Measurements from ENCODE around the gene KRT40. TPM values are rescaled to one million over a fixed set of nuclear protein-coding genes. Genes with fewer than 3 reads are reported as not detected.
A peak's percentile ranks its signal among the peaks of the same experiment; 100 is the strongest.

The KRT40 gene
- polyA plus RNA-seq, 4 donors, result 0.10 to 0.45 (median 0.12) TPM; not detected in 1

DNA sequence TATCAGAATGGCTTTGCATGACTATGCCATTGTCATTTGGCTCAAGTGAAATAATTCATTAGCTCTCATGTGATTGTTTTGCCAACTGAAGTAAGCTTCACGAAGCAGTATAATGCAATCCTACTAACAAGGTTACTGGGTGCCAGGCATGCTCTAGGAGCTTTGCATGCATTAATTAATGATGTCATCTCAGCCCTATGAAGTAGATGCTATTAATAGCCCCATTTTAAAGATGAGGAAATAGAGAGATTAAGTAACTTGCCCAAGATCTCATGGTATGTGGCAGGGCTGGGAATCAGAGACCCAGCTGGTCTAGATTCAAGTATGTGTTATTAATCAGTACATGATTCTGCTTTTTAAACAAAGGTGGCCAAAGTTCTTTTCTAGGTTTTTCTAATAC is 31.5 kb downstream of the KRT40 start:
- Histone ChIP-seq H3K27ac (ENCODE audit: low read depth in 1 of 3, low read length in 2 of 3) (no peak overlapping the region), H3K36me3 (ENCODE audit: control insufficient read depth in 3 of 3, insufficient read depth in 2 of 3, low read depth in 1 of 3, low read length in 3 of 3) (no peaks in the 10 kb centered on the region), H3K27me3 (ENCODE audit: control insufficient read depth in 3 of 3, insufficient read depth in 3 of 3, low read length in 3 of 3) (no peaks in the 10 kb centered on the region), H3K9me3 (ENCODE audit: control insufficient read depth in 2 of 2, insufficient read depth in 1 of 2, low read depth in 1 of 2, low read length in 1 of 2) (no peaks in the 10 kb centered on the region), H3K4me3 (ENCODE audit: low read depth in 1 of 3, low read length in 3 of 3) (no peak overlapping the region), H3K4me1 (ENCODE audit: control insufficient read depth in 3 of 3, insufficient read depth in 2 of 3, low read depth in 1 of 3, low read length in 2 of 3) (no peaks in the 10 kb centered on the region)
- FAIRE-seq (no peak), DNase-seq (no peak)
- 66 to 80% (median 76%) methylated on average over 1 of the region's 1 CpG for WGBS, 3 donors

- Histone ChIP-seq H3K4me3 (ENCODE audit: low read depth in 1 of 3, low read length in 3 of 3) (no peak overlapping the region), H3K36me3 (ENCODE audit: control insufficient read depth in 3 of 3, insufficient read depth in 2 of 3, low read depth in 1 of 3, low read length in 3 of 3) (no peaks in the 10 kb centered on the region), H3K4me1 (ENCODE audit: control insufficient read depth in 3 of 3, insufficient read depth in 2 of 3, low read depth in 1 of 3, low read length in 2 of 3) (no peaks in the 10 kb centered on the region), H3K27me3 (ENCODE audit: control insufficient read depth in 3 of 3, insufficient read depth in 3 of 3, low read length in 3 of 3) (no peaks in the 10 kb centered on the region), H3K27ac (ENCODE audit: low read depth in 1 of 3, low read length in 2 of 3) (no peak overlapping the region), H3K9me3 (ENCODE audit: control insufficient read depth in 2 of 2, insufficient read depth in 1 of 2, low read depth in 1 of 2, low read length in 1 of 2) (no peaks in the 10 kb centered on the region)
- FAIRE-seq (no peak), DNase-seq (no peak)
- 88 to 97% (median 94%) methylated on average over 2 of the region's 2 CpGs for WGBS, 3 donors
These were observed 32.0 kb downstream of the KRT40 start for GRCh38 chr17:40952154-40952553.

- H3K36me3 ChIP-seq (ENCODE audit: control insufficient read depth in 3 of 3, insufficient read depth in 2 of 3, low read depth in 1 of 3, low read length in 3 of 3), result no peaks in the 10 kb centered on the region
These were observed 33.0 kb downstream of the KRT40 start for GRCh38 chr17:40951011-40951622.

DNA sequence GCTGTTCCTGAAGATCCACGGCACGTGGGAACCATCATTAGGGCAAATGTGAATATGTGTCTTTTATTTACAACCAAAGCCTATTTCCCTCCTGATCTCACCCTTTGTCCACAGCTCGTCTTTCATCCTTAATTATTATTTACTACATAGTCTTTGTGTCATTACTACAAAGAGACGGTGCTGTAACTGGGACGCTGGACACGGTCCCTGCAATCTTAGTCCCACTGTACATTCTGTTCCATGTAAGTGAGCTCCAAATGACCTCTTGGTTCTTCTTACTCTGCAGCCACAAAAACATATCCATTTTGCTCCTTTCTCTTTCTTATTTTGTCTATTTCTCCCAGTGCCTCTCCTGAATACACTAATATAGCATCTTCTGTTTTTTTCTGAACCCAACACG is 34.0 kb downstream of the KRT40 start:
- FAIRE-seq (no peak), DNase-seq (no peak)

More at GRCh38 chr17:40951011-40951622, 33.0 kb downstream of the KRT40 start:
- Histone ChIP-seq H3K9me3 (ENCODE audit: control insufficient read depth in 2 of 2, insufficient read depth in 1 of 2, low read depth in 1 of 2, low read length in 1 of 2) (no peaks in the 10 kb centered on the region), H3K4me3 (ENCODE audit: low read depth in 1 of 3, low read length in 3 of 3) (no peak overlapping the region), H3K4me1 (ENCODE audit: control insufficient read depth in 3 of 3, insufficient read depth in 2 of 3, low read depth in 1 of 3, low read length in 2 of 3) (no peaks in the 10 kb centered on the region), H3K27ac (ENCODE audit: low read depth in 1 of 3, low read length in 2 of 3) (no peak overlapping the region), H3K27me3 (ENCODE audit: control insufficient read depth in 3 of 3, insufficient read depth in 3 of 3, low read length in 3 of 3) (peaks cover 0 to 1% (median 0%) of the 10 kb centered on the region in 3 donors)
- WGBS, 3 donors, result 98 to 100% (median 100%) methylated on average over 2 of the region's 2 CpGs
- DNase-seq, result no peak
- no peak for FAIRE-seq

GRCh38 chr17:40949418-40949817 is 34.7 kb downstream of the KRT40 start:
- FAIRE-seq, result no peak
- DNase-seq, result peak; percentile 77 to 83

More for the DNA sequence above, 34.0 kb downstream of the KRT40 start:
- H3K4me1 ChIP-seq (ENCODE audit: control insufficient read depth in 3 of 3, insufficient read depth in 2 of 3, low read depth in 1 of 3, low read length in 2 of 3), result no peaks in the 10 kb centered on the region
- H3K36me3 ChIP-seq (ENCODE audit: control insufficient read depth in 3 of 3, insufficient read depth in 2 of 3, low read depth in 1 of 3, low read length in 3 of 3), result no peaks in the 10 kb centered on the region
- no peak overlapping the region for H3K27ac ChIP-seq (ENCODE audit: low read depth in 1 of 3, low read length in 2 of 3)
- WGBS, 3 donors, result 30 to 76% (median 48%) methylated on average over 7 of the region's 7 CpGs
- H3K27me3 ChIP-seq (ENCODE audit: control insufficient read depth in 3 of 3, insufficient read depth in 3 of 3, low read length in 3 of 3), result peaks cover 0 to 1% (median 0%) of the 10 kb centered on the region in 3 donors
- no peak overlapping the region for H3K4me3 ChIP-seq (ENCODE audit: low read depth in 1 of 3, low read length in 3 of 3)
- H3K9me3 ChIP-seq (ENCODE audit: control insufficient read depth in 2 of 2, insufficient read depth in 1 of 2, low read depth in 1 of 2, low read length in 1 of 2), result no peaks in the 10 kb centered on the region

DNA sequence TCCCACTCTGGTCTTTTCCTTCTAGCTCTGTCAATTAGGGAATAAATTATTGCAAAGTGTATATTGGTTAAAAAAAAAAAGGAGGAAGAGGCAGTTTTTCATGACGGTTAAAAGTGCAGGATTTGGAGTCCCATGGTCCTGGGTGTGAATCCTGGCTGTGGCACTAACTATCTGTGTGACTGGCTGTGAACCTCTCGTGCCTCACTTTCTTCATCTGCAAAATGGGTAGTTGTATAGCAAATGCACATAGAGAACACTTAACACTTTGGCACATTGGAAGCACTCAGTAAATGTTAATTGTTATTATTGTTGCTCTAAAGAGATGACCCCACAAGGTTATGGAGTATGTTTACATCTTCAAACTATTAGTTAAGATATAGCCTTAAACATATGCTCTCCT is 36.2 kb downstream of the KRT40 start:
- Histone ChIP-seq H3K27me3 (ENCODE audit: control insufficient read depth in 3 of 3, insufficient read depth in 3 of 3, low read length in 3 of 3) (peaks cover 0 to 3% (median 0%) of the 10 kb centered on the region in 3 donors), H3K27ac (ENCODE audit: low read depth in 1 of 3, low read length in 2 of 3) (no peak overlapping the region), H3K36me3 (ENCODE audit: control insufficient read depth in 3 of 3, insufficient read depth in 2 of 3, low read depth in 1 of 3, low read length in 3 of 3) (no peaks in the 10 kb centered on the region), H3K4me3 (ENCODE audit: low read depth in 1 of 3, low read length in 3 of 3) (no peak overlapping the region), H3K4me1 (ENCODE audit: control insufficient read depth in 3 of 3, insufficient read depth in 2 of 3, low read depth in 1 of 3, low read length in 2 of 3) (no peaks in the 10 kb centered on the region), H3K9me3 (ENCODE audit: control insufficient read depth in 2 of 2, insufficient read depth in 1 of 2, low read depth in 1 of 2, low read length in 1 of 2) (no peaks in the 10 kb centered on the region)
- DNase-seq, result no peak
- WGBS, 3 donors, result 77 to 92% (median 78%) methylated on average over 2 of the region's 2 CpGs
- no peak for FAIRE-seq

More at GRCh38 chr17:40949418-40949817, 34.7 kb downstream of the KRT40 start:
- H3K27me3 ChIP-seq (ENCODE audit: control insufficient read depth in 3 of 3, insufficient read depth in 3 of 3, low read length in 3 of 3), result peaks cover 0 to 1% (median 0%) of the 10 kb centered on the region in 3 donors
- WGBS, 3 donors, result 7 to 24% (median 15%) methylated on average over 10 of the region's 10 CpGs
- H3K9me3 ChIP-seq (ENCODE audit: control insufficient read depth in 2 of 2, insufficient read depth in 1 of 2, low read depth in 1 of 2, low read length in 1 of 2), result no peaks in the 10 kb centered on the region
- no peaks in the 10 kb centered on the region for H3K4me1 ChIP-seq (ENCODE audit: control insufficient read depth in 3 of 3, insufficient read depth in 2 of 3, low read depth in 1 of 3, low read length in 2 of 3)
- H3K4me3 ChIP-seq (ENCODE audit: low read depth in 1 of 3, low read length in 3 of 3), result no peak overlapping the region
- H3K27ac ChIP-seq (ENCODE audit: low read depth in 1 of 3, low read length in 2 of 3), result no peak overlapping the region
- no peaks in the 10 kb centered on the region for H3K36me3 ChIP-seq (ENCODE audit: control insufficient read depth in 3 of 3, insufficient read depth in 2 of 3, low read depth in 1 of 3, low read length in 3 of 3)

GRCh38 chr17:40945414-40945813 is 38.7 kb downstream of the KRT40 start:
- no peaks in the 10 kb centered on the region for H3K36me3 ChIP-seq (ENCODE audit: control insufficient read depth in 3 of 3, insufficient read depth in 2 of 3, low read depth in 1 of 3, low read length in 3 of 3)
- H3K9me3 ChIP-seq (ENCODE audit: control insufficient read depth in 2 of 2, insufficient read depth in 1 of 2, low read depth in 1 of 2, low read length in 1 of 2), result no peaks in the 10 kb centered on the region
- no peak overlapping the region for H3K27ac ChIP-seq (ENCODE audit: low read depth in 1 of 3, low read length in 2 of 3)
- DNase-seq, result no peak
- H3K27me3 ChIP-seq (ENCODE audit: control insufficient read depth in 3 of 3, insufficient read depth in 3 of 3, low read length in 3 of 3), result peaks cover 0 to 3% (median 0%) of the 10 kb centered on the region in 3 donors
- no peak overlapping the region for H3K4me3 ChIP-seq (ENCODE audit: low read depth in 1 of 3, low read length in 3 of 3)
- H3K4me1 ChIP-seq (ENCODE audit: control insufficient read depth in 3 of 3, insufficient read depth in 2 of 3, low read depth in 1 of 3, low read length in 2 of 3), result no peaks in the 10 kb centered on the region
- FAIRE-seq, result no peak
- WGBS, 3 donors, result 82 to 91% (median 85%) methylated on average over 6 of the region's 6 CpGs

- no peak for DNase-seq
- no peak overlapping the region for H3K4me3 ChIP-seq (ENCODE audit: low read depth in 1 of 3, low read length in 3 of 3)
- H3K9me3 ChIP-seq (ENCODE audit: control insufficient read depth in 2 of 2, insufficient read depth in 1 of 2, low read depth in 1 of 2, low read length in 1 of 2), result no peaks in the 10 kb centered on the region
- H3K4me1 ChIP-seq (ENCODE audit: control insufficient read depth in 3 of 3, insufficient read depth in 2 of 3, low read depth in 1 of 3, low read length in 2 of 3), result no peaks in the 10 kb centered on the region
- 5 to 30% (median 28%) methylated on average over 1 of the region's 1 CpG for WGBS, 3 donors
- no peak for FAIRE-seq
- H3K27me3 ChIP-seq (ENCODE audit: control insufficient read depth in 3 of 3, insufficient read depth in 3 of 3, low read length in 3 of 3), result peaks cover 0 to 3% (median 0%) of the 10 kb centered on the region in 3 donors
- H3K36me3 ChIP-seq (ENCODE audit: control insufficient read depth in 3 of 3, insufficient read depth in 2 of 3, low read depth in 1 of 3, low read length in 3 of 3), result no peaks in the 10 kb centered on the region
- H3K27ac ChIP-seq (ENCODE audit: low read depth in 1 of 3, low read length in 2 of 3), result no peak overlapping the region
These were observed 39.6 kb downstream of the KRT40 start for GRCh38 chr17:40944531-40944930.

DNA sequence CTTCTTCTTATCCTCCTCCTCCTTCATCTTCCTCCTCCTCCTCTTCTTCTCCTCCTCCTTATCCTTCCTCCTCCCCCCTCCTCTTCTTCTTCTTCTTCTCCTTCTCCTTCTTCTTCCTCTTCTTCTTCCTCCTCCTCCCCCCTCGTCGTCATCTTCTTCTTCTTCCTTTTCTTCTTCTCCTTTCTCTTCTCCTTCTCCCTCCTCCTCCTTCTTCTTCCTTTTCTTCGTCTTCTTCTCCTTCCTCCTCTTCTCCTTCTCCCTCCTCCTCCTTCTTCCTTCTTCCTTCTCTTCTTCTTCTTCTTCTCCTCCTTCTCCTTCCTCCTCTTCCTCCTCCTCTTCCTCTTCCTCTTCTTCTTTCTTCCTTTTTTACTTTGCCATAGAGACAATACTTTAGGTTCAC is 41.6 kb downstream of the KRT40 start:
- FAIRE-seq (no peak), DNase-seq (no peak)
- H3K27ac ChIP-seq (ENCODE audit: low read depth in 1 of 3, low read length in 2 of 3), result no peak overlapping the region
- WGBS, 3 donors, result 73 to 87% (median 77%) methylated on average over 3 of the region's 3 CpGs
- peaks cover 0 to 3% (median 0%) of the 10 kb centered on the region in 3 donors for H3K27me3 ChIP-seq (ENCODE audit: control insufficient read depth in 3 of 3, insufficient read depth in 3 of 3, low read length in 3 of 3)
- no peaks in the 10 kb centered on the region for H3K36me3 ChIP-seq (ENCODE audit: control insufficient read depth in 3 of 3, insufficient read depth in 2 of 3, low read depth in 1 of 3, low read length in 3 of 3)
- H3K9me3 ChIP-seq (ENCODE audit: control insufficient read depth in 2 of 2, insufficient read depth in 1 of 2, low read depth in 1 of 2, low read length in 1 of 2), result no peaks in the 10 kb centered on the region
- H3K4me1 ChIP-seq (ENCODE audit: control insufficient read depth in 3 of 3, insufficient read depth in 2 of 3, low read depth in 1 of 3, low read length in 2 of 3), result no peaks in the 10 kb centered on the region
- no peak overlapping the region for H3K4me3 ChIP-seq (ENCODE audit: low read depth in 1 of 3, low read length in 3 of 3)

Data from small intestine (tissue), 7 donors.